HG03469 (cell line): ENCODE measurements around the gene AGAP3.

Source experiments
- ATAC-seq: cut with Tn5 transposase; IDR thresholded peaks from one replicate; pipeline ENCODE4 v1.9.1; 2021; ENCODE audit warnings: mild to moderate bottlenecking, moderate library complexity, moderate number of reproducible peaks; ENCODE audit not compliant: unreplicated experiment

Gene AGAP3

DNA sequence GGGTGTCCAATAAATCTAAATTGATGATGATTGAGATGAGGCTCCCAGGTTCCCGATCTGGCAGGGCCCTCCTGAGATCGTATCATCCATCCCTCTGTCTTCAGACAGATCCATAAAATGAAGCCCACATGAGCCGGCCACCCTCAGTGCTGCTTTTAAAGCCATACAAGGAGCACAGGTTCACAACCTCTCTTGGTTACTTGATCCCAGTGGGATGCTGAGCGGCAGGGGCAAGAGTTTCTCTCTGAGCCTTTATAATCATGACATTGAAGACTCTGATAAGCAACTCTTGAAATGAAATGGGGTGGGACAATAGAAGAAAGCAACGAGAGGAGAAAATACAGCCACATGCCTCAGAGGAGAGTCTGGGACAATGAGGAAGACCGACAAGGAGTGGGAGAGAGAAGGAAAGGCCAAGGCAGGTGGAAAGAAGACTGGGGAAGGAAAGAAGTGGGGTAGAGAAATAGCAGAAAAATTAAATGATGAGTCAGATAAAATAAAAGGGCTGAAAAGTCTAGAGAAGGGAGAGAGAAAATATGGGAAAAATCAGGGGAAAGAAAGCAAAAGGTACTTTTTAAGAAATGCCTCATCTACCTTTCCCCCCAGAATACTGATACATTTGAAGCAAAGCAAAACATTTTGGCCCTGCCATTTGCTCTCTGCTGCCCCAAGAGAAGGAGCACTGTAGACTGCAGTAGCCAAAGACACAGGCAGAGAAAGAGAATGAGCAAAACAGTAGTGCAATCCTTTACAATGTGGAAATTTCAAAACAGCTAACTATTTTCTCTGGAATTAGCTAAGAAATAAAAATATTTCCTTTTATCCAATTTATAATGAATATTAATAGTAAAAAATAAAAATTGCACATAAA lies 66.6 kb downstream of the AGAP3 start:
- ATAC-seq = no peak

DNA sequence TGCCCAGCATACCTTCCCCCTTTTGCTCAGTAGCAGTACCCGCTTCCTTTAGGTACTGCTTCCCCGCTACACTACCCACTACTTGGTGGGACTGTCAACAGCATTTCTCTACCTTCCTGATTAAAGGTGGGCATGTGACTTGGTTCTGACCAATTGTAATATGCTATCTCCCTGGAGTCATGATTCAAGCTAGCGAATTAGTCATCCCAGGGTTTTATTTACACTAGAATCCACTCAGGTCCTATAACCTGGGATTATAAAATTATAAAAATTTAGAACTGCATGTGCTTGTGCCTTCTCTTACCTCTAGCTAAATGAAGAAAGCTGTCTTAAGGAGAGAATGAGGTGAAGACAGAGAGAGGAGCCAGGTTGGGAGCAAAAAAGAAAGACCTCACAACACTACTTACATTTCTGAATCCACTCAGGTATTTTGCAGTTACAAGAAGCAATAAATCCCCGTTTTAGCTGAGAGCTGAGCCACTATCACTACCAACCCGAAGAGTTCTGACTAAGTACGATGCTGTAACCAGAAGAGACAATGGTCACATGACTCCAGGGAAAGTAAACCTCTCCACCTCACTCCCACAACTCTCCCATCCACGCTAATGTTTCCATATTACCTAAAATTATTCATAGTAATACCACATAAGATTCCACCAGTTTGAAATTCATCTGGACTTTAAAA lies 71.5 kb downstream of the AGAP3 start:
- no peak for ATAC-seq

DNA sequence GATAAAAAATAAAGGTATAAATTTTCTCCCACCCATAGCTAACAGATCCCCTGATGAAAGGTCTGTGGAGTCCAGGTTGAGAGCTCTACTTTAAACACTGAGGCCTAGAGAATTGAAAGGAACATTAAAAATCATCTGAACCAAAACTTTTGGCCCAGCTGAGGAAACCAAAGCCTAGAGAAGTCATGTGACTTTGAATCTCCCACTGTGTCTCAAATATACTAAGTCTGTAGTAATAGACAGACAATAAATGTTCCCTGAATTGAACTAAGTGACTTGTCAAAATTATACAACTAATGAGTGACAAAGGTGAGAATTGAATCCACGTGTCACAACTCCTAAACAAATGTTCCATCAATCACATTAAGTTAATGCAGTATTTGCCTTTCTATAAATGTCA lies 75.5 kb downstream of the AGAP3 start:
- no peak for ATAC-seq

DNA sequence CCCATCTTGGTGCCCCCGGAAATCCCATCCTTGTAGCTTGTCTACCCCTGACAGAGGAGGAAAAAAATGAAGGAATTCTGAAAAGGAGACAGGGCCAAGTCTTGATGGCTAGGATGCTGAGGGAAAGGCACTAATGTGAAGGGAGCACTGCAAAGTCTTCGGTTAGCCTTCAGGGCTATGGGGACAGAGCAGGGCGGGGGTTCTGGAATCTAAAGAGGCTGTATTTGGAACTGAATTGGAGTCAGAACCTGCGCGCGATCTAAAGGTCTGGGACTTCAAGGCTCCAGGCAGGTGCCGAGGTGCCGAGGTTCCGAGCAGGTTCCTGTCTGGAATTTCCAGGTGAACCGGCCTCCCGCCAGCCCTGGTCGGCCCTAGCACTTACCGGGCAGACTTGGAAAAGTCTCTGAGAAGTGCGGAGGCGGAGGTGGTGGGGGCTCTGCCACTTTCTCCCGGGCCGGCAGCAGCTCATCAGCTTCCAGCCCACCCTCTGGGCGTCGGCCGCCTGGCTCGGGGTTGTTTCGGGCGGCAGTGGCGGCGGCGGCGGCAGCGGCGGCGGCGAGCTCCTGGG lies 80.4 kb downstream of the AGAP3 start:
- no peak for ATAC-seq

DNA sequence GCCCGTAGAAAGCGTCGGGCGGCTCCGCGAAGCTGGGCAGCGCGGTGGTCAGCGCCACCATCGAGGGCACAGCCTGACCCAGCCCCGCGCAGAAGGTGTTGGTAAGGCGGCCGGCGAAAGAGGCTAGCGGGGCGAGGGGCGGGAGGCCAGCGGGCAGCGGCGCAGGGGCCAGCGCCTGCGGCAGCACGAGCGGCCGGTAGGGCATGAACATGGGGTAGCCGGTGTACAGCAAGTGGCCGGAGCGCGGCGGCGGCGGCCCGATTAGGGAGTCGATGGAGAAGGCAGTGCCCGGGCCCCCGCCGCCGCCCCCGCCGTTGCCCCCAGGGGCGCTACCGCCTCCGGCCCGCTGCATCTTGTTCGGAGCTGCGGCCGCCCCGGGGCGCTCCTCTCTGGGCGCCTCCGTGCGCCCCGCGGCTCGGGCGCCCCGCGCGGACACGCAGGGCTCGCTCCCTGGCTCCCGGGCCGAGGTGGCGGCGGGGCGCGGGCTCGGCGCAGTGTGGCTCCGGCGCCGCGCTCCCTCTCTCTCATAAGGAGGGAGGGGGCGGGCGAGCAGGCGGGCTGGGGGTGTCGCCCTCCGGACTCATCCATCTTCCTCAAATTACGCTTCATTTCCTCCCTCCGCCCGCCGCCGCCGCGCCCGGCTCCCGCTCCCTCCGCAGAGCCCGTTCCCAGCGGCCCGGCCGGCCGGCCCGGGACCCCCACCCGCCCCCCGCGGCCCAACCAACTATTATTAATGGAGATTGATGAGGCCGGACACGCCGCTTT lies 81.1 kb downstream of the AGAP3 start, which contains the start of gene GBX1:
Gene GBX1, minus strand, starts transcription at position 498 of the 765 bp plus-strand sequence. Its CDS starts 146 bp downstream, at position 352.
- ATAC-seq = no peak

DNA sequence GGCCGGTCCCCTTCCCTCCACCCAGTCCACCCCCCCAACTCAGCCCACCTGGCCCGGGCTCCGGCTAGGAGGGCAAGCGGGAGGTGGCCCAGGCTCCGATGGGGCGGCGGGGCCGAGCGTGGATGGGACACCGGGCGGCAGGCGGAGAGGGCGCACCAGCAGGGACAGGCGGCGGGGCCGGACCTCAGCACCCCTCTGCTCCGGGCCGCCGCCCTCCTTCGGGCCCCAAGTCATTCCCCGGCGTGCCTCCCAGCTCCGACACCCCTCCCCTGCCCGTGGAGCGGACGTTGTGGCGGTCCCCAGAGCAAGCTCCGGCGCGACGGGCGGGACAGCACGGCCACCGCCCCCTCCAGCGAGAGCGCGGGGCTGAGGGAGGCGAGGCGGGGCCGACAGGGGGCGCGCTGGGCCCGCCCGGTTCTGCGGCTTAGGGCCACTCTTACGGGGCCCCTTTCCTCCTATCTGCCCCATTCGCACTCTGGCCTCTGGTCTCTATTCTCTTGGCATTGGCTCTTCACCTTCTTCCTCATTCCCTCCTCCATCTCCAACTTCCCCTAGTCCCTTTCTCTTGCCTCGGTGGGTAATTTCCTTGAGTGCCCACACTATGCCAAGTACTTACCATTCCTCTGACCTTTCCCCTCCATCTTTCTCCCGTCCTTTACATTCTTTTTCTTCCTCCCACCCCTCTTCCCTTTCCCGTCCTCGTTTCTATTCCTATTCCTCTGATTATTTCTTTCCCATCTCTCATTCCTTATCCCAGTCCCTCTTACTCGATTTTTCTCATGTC lies 81.9 kb downstream of the AGAP3 start:
- ATAC-seq = no peak

DNA sequence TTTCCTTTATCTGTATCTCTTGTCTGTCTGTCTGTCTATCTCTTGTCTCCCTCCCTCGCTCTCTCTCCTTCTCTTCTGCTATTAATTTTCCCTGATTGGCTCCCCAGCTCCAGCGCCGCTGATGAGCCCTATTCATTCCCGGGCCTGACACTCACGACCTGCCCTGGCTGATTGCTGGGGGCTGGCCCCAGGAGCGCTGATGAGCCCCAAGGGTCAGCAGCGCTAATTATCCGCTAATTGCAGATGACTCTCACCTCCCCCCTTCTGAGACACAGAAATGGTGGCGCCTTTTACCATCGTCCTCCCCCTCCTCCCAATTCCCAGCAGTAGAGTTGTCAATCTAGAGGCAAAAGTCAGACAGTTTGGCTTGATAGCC lies 82.5 kb downstream of the AGAP3 start:
- ATAC-seq = no peak

DNA sequence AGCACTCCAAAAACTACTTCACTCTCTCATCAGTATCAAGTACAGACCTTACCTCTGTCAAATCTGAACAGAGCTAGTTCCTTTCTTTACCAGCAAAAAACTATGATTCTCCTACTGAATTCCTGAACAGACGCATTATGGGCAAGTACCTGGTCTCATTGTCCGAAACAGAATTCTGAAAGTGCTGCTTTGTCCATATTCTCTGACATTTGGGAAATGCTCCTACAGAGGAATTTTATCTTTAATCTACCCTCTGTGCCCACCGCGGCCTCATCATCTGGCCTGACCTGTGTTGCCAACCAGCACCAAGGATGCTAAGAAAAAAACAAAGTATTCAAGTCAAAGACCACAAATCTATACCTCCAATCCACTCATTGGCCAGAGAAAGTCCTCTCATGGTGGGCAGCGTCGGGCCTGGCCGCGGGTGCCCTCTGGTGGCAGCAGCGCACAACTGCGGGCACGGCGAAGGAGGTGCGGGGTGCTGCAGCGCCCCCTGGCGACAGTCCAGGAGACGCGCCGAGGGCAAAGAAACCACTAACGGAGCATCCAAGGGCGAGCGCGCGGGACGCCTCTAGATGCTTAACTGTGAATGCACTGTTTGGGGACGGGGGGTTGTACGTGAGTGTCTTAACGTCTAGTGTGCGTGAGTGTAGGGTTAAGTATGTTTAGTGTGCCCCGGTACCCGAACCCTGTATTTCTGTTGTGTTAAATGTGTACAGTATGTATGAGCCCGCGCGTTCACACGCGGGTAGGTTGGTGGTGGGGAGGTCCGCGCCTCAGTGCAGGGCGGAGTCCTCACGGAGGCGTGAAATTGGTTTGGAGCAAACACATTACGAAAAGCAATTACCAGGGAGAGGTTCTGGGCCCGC lies 86.2 kb downstream of the AGAP3 start:
- ATAC-seq = no peak

DNA sequence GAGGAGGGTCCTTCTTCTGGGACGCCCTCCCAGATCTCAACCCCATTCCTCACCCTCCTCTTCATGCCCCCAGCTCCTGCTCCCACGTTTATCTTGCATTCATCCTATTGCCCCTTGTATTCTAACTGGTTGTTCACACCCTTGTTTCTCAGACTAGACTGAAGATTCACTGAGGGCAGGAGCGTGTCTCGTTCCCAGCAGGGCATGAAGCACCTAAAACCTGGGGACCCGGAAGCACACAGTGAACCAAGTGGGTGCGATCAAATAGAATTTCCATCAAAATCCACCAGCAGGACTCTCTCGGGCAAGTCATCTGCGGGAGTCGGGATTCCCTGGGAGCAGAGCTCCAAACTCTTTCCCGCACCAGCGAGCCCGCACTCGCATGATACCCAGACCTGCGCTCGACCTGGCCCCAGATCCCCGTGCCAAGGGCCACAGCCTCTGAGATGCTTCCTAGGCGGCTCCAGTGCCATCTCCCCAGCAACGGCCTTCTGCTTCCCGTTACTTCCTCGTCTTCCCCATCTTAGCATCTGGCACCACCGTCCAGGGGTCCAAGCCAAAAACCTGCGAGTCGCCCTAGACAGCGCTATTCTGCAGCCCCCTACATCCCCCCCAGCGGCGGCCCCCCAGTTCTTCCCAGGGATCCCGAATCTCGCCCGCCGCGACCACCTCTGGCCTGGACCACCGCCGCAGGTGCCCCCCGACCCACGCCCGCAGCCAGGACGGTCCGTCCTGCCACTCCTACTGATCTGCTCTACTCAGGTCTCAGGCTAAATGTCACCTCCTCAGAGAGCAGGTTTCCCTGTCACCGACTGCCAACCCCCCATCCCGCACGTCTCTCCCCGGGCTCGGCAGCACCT lies 87.3 kb downstream of the AGAP3 start:
- ATAC-seq = no peak

DNA sequence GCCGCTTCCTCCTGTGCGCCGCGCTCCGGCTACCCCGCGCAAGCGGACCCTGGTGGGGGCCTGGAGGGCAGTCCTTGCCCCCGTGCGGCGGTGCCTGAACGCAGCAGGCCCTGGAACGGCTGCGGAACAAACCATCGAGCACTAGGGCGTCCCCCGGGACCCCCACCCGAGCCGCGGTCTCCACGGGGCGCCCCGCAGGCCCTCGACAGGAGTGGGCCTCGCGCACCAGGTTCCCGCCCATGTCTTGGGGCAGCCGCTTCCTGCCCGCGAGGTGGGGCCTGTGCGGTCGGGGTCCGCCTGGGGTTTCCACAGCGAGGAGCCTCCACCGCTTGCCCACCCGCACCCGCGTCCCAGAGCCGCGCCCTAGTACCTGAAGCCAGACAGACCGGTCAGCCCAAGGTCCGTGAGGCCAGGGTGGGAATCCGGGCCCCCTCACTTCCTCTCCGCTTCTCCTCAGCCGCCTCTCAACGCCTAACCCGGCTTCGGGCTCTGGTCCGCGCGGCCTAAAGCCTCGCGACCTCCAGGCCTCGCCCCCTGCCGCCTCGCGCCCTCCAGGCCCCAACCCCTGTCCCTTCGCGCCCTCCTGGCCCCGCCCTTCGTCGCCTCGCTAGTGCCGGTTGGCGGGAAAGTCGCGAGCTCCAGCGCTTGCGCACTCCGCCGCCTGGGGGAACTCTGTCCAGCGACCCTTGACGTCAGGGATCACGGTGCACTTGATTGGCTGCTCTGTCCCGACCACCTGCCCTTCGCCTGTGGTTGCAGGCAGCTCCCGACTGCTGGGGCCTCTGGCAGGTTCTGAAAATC lies 88.2 kb downstream of the AGAP3 start:
- ATAC-seq = no peak

DNA sequence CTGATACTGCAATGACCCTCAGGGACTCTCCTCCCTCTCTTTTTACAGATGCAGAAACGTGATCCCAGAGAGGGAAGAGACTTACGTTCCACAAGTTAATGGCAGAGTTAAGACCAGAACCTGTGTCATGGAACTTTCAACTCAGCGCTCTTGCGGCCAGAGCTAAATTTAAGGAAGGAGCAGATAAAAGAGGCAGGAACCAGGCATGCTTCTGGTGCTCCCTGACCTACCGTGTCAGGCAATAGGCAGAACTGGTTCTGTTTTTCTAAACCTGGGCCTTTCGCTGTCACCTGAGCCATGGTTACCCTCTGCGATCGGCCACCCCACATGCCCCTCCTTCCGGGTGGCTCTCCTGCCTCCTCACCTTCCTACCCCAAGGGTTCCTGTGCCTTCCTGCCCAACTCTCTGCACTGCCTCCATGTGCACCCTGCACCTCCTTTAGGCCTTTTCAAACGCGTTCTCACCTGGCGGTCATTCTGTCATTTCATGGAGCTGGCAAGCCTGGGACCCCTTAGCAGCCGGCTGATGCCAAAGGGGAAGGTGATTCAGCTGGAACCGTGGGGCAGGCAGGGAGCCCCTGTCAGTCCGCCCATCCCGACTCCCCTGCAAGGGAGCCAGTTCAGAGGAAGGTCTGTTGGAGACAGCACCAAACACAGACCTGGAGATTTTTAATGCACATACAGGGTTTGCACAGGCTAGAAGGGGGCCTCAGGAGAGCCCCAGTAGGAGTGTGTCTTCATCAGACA lies 88.9 kb downstream of the AGAP3 start:
- no peak for ATAC-seq

DNA sequence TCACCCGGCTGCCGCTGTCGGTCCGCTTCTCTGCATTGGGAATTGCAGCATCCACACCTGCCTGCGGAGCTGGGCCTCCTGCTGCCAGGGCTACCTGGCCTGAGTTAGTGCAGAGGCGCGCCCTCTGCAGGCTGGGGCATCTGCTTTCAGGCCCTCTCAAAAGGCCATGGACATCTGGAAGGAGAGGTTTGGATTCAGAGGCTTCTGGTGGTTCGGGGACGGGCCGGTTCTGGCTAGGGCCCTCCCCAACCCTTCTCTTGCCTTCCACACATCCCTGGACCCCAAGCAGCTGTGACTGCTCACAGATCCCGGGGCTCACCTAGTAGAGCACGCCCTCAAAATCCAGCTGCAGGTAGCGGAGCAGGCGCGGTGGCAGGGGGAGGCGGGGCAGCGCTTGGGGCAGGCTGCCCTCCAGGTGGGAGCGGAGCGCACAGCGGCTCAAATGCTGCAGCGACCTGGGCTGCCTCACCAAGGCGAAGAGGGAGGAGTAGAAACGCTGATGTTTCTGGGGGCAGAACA lies 89.6 kb downstream of the AGAP3 start:
- ATAC-seq = no peak

DNA sequence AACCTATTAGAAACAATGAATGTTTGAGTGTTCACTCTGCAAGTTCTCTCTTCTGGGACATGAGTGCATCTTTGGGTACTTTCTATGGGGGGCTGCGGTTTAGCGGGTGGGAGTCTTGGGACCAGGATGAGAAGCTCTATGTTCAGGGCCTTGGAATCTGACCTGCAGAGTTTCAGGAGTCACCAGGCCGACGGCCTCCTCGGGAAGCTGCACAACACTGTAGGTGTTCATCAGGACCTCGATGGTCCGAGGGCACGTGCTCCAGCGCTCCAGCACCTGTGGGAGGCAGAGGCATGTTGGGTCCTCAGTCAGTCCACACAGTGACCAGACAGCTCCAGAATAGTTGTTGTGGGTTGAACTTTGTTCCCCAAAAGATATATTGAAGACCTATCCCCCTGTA lies 90.1 kb downstream of the AGAP3 start:
- ATAC-seq = no peak

DNA sequence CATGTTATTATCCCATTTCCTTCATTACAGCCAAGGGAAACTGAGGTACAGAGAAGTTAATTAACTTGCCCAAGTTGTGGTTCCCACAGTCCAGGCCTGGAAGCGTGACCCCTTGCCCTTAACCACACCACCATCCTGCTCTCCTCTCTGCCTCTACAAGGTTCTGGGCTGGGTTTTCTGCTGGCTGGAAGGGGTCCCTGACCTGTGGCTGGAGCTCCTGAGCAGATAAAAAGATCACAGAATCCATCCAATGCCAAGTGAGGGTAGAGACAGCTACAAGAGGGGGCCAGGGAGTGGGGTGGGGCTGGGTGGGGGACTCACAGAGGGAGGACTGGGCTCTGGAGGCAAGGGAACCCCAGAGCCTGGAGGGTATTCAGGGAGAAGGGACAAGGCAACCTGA lies 91.0 kb downstream of the AGAP3 start:
- no peak for ATAC-seq

DNA sequence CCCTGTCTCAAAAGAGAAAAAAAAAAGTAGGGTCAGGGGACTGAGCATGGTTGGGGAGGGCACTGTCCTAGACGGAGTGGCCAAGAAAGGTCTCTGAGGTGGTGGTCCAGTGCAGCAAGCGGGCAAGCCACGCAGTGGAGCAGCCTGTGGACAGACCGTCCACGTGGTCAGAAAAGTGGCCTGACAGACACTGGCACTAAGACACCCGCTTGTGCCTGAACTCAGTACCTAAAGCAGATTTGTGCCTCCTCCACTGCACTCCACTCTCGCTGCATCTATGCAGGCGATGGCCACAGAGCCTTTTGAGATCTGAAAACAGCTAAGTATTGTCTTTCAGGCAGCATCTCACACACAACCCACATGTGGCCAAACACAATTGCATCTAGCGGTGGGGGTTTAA lies 92.0 kb downstream of the AGAP3 start:
- no peak for ATAC-seq

DNA sequence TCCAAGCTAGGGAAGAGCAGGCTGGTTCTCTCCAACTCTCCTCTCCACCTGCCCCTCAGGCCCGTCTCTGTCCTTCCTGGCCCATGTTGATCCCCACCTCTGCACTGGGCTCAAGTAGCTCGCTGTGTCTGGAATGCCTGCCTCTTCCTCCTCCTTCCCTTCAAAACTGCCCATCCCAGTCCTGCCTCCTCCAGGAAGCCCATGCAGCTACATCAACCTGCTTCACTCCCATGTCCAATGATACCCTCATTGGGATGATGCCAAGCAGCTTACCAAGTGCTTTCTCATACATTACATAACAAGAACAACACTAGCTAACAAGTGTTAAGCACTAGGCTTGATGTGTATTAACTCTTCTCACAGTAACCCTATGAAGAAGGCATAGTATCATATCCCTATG lies 92.6 kb downstream of the AGAP3 start:
- no peak for ATAC-seq
